Omental fat pad (tissue), 4 donors: ENCODE data around the gene MAPK10. TPM values are rescaled to one million over a fixed set of nuclear protein-coding genes. Genes with fewer than 3 reads are reported as not detected.

Experiments
- ATAC-seq: fragments of 150-250 bp; one replicate; pipeline ENCODE4 v1.9.1; 2016; ENCODE audit warnings: mild to moderate bottlenecking, moderate library complexity; ENCODE audit not compliant: low FRiP score
- DNase-seq: peaks from one replicate; pipeline ENCODE4 v3.0.0-alpha.2; 2019; ENCODE audit warnings: low spot score
- total RNA-seq, 4 donors: library from RNA; depleted of rRNA; stranded (reverse); fragments of >200 nt; gene quantifications; one replicate each; pipeline ENCODE4 v1.1.0, GENCODE V29; 2016
- TF ChIP-seq, protein P1 (sequence below), 3 donors: fragments of 450-650 bp; IDR thresholded peaks; one replicate each; pipeline ENCODE4 v1.5.1; 2016 to 2017; ENCODE audit warnings: antibody characterized with exemption in 3 of 3, mild to moderate bottlenecking in 3 of 3, moderate library complexity in 2 of 3

The MAPK10 gene
- total RNA-seq, 4 donors from 2014 or later = 38.5 to 51.3 (median 41.4) TPM

- DNase-seq (no peak), ATAC-seq (no peak)
- TF ChIP-seq, protein P1, sequence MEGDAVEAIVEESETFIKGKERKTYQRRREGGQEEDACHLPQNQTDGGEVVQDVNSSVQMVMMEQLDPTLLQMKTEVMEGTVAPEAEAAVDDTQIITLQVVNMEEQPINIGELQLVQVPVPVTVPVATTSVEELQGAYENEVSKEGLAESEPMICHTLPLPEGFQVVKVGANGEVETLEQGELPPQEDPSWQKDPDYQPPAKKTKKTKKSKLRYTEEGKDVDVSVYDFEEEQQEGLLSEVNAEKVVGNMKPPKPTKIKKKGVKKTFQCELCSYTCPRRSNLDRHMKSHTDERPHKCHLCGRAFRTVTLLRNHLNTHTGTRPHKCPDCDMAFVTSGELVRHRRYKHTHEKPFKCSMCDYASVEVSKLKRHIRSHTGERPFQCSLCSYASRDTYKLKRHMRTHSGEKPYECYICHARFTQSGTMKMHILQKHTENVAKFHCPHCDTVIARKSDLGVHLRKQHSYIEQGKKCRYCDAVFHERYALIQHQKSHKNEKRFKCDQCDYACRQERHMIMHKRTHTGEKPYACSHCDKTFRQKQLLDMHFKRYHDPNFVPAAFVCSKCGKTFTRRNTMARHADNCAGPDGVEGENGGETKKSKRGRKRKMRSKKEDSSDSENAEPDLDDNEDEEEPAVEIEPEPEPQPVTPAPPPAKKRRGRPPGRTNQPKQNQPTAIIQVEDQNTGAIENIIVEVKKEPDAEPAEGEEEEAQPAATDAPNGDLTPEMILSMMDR (IDR thresholded peaks at IDR 0.05) = no peak
Observed at GRCh38 chr4:86100539-86101215, 259.2 kb downstream of the MAPK10 start.

GRCh38 chr4:86099348-86099747 is 260.5 kb downstream of the MAPK10 start:
- ATAC-seq (no peak), DNase-seq (no peak)
- TF ChIP-seq, protein P1 (IDR thresholded peaks at IDR 0.05) = no peak

GRCh38 chr4:86098691-86099090 is 261.2 kb downstream of the MAPK10 start:
- ATAC-seq (no peak), DNase-seq (no peak)
- TF ChIP-seq, protein P1 (IDR thresholded peaks at IDR 0.05) = no peak

GRCh38 chr4:86096373-86096772 is 263.5 kb downstream of the MAPK10 start:
- ATAC-seq (no peak), DNase-seq (no peak)
- TF ChIP-seq, protein P1 (IDR thresholded peaks at IDR 0.05) = no peak

DNA sequence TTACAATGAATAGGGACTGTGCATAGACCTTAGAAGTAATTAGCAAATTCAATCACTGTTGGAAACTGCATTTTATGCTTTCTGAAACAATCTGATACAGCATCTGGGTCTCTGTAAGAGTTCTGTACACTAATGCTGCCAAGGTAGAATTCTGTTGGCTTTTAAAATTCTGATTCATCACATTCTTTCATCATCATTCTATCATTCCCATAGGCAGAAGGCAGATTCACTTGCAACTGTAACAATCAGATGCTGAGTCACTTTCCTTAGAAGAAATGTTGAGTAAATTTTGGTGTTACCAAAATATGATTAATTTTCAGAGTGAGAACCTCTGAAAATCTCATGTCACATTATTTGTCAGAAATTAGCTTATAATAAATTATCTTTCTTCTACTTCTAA is 267.2 kb downstream of the MAPK10 start:
- DNase-seq (no peak), ATAC-seq (peak; percentile 95)
- TF ChIP-seq, protein P1 (IDR thresholded peaks at IDR 0.05) = no peak

GRCh38 chr4:86091201-86091600 is 268.7 kb downstream of the MAPK10 start:
- no peak for ATAC-seq
- DNase-seq = no peak
- TF ChIP-seq, protein P1 (IDR thresholded peaks at IDR 0.05) = no peak

GRCh38 chr4:86089781-86090323 is 270.0 kb downstream of the MAPK10 start:
- ATAC-seq (no peak), DNase-seq (no peak)
- TF ChIP-seq, protein P1 (IDR thresholded peaks at IDR 0.05) = no peak
